Mesenchymal stem cell (in vitro differentiated cells and primary cell): Measurements from ENCODE around the gene FCSK.
A peak's percentile ranks its signal among the peaks of the same experiment; 100 is the strongest.

Source experiments
- DNase-seq: peaks from one replicate; pipeline ENCODE4 v3.0.0-alpha.2; 2013
- H2AFZ ChIP-seq: one replicate; pipeline ENCODE4 v1.6.1; 2013; ENCODE audit warnings: low read depth, mild to moderate bottlenecking, control low read depth, inconsistent platforms, low read length, moderate library complexity
- H2AK5ac ChIP-seq: 2 replicates; pipeline ENCODE4 v1.6.1; 2013; ENCODE audit warnings: low read length, moderate library complexity, mild to moderate bottlenecking, inconsistent platforms; ENCODE audit not compliant: severe bottlenecking
- H2BK120ac ChIP-seq: one replicate; pipeline ENCODE4 v1.6.1; 2013; ENCODE audit warnings: low read depth, mild to moderate bottlenecking, inconsistent platforms, low read length, moderate library complexity
- H2BK12ac ChIP-seq, 2 experiments: one replicate each; pipeline ENCODE4 v1.6.1; 2013; ENCODE audit warnings: inconsistent platforms in 2 of 2, low read length in 2 of 2, mild to moderate bottlenecking in 2 of 2, moderate library complexity in 2 of 2, control low read depth in 1 of 2
- H2BK15ac ChIP-seq: one replicate; pipeline ENCODE4 v1.6.1; 2013; ENCODE audit warnings: mild to moderate bottlenecking, low read depth, inconsistent platforms; ENCODE audit not compliant: poor library complexity, severe bottlenecking
- H2BK5ac ChIP-seq: 2 replicates; pipeline ENCODE4 v1.6.1; 2013; ENCODE audit warnings: low read depth, mild to moderate bottlenecking, low read length, control low read depth, inconsistent platforms; ENCODE audit not compliant: poor library complexity, severe bottlenecking
- H3K14ac ChIP-seq, 2 experiments: one replicate each; pipeline ENCODE4 v1.6.1; 2013; ENCODE audit warnings: inconsistent platforms in 2 of 2, low read length in 2 of 2, control low read depth in 1 of 2, mild to moderate bottlenecking in 1 of 2, moderate library complexity in 1 of 2
- H3K18ac ChIP-seq, 2 experiments: one replicate each; pipeline ENCODE4 v1.6.1; 2013; ENCODE audit warnings: inconsistent platforms in 2 of 2, low read length in 2 of 2, control low read depth in 1 of 2, low read depth in 1 of 2, mild to moderate bottlenecking in 1 of 2
- H3K23ac ChIP-seq, 2 experiments: one replicate each; pipeline ENCODE4 v1.6.1; 2013; ENCODE audit warnings: inconsistent platforms in 2 of 2, low read length in 2 of 2, mild to moderate bottlenecking in 2 of 2, moderate library complexity in 2 of 2, control low read depth in 1 of 2
- H3K27ac ChIP-seq: 2 replicates; pipeline ENCODE4 v1.5.1; 2013; ENCODE audit warnings: mild to moderate bottlenecking, moderate library complexity, low read length, control low read depth, inconsistent platforms; ENCODE audit not compliant: poor library complexity, severe bottlenecking
- H3K27me3 ChIP-seq, 2 experiments: 2 replicates each; pipeline versions ENCODE4 v1.6.1 to v1.7.0; 2013; ENCODE audit warnings: low read length in 2 of 2, mild to moderate bottlenecking in 2 of 2, moderate library complexity in 2 of 2, control low read depth in 1 of 2, inconsistent platforms in 1 of 2; ENCODE audit not compliant: control insufficient read depth in 1 of 2, insufficient read depth in 1 of 2
- H3K36me3 ChIP-seq, 2 experiments: 2 replicates each; pipeline versions ENCODE4 v1.6.1 to v1.7.0; 2013; ENCODE audit warnings: low read length in 2 of 2, control low read depth in 1 of 2, inconsistent platforms in 1 of 2, low read depth in 1 of 2, mild to moderate bottlenecking in 1 of 2; ENCODE audit not compliant: insufficient read depth in 2 of 2, control insufficient read depth in 1 of 2
- H3K4ac ChIP-seq, 2 experiments: one replicate each; pipeline ENCODE4 v1.6.1; 2013; ENCODE audit warnings: inconsistent platforms in 2 of 2, low read length in 2 of 2, mild to moderate bottlenecking in 2 of 2, moderate library complexity in 2 of 2, control low read depth in 1 of 2, low read depth in 1 of 2
- H3K4me1 ChIP-seq: 2 replicates; pipeline ENCODE4 v1.6.1; 2013; ENCODE audit warnings: low read depth, low read length, control low read depth; ENCODE audit not compliant: control insufficient read depth, insufficient read depth
- H3K4me2 ChIP-seq: 2 replicates; pipeline ENCODE4 v1.6.1; 2013; ENCODE audit warnings: low read length, mild to moderate bottlenecking, inconsistent platforms; ENCODE audit not compliant: poor library complexity, severe bottlenecking
- H3K4me3 ChIP-seq, 2 experiments: 2 replicates each; pipeline versions ENCODE4 v1.5.1 to v1.7.0; 2013; ENCODE audit warnings: low read length in 2 of 2, mild to moderate bottlenecking in 2 of 2, control low read depth in 1 of 2, low read depth in 1 of 2; ENCODE audit not compliant: insufficient read depth in 1 of 2
- H3K79me1 ChIP-seq: replicated peaks from 2 replicates; pipeline ENCODE4 v1.6.1; 2013; ENCODE audit warnings: mild to moderate bottlenecking, control low read depth, low read length, inconsistent platforms; ENCODE audit not compliant: poor library complexity, severe bottlenecking
- H3K9ac ChIP-seq: 2 replicates; pipeline ENCODE4 v1.7.0; 2013; ENCODE audit warnings: mild to moderate bottlenecking, low read length, moderate library complexity
- H3K9me3 ChIP-seq: 2 replicates; pipeline ENCODE4 v1.7.0; 2013; ENCODE audit warnings: mild to moderate bottlenecking, low read length; ENCODE audit not compliant: control insufficient read depth
- H4K8ac ChIP-seq: one replicate; pipeline ENCODE4 v1.6.1; 2013; ENCODE audit warnings: inconsistent platforms, mild to moderate bottlenecking, low read length, moderate library complexity
- H4K91ac ChIP-seq: one replicate; pipeline ENCODE4 v1.6.1; 2013; ENCODE audit warnings: mild to moderate bottlenecking, low read length, inconsistent platforms
- WGBS: methylation state at CpG from one replicate; pipeline ENCODE4 v1.1.7; 2013; ENCODE audit warnings: mixed read lengths; 5-methylcytosine and 5-hydroxymethylcytosine counted together

Gene FCSK

DNA sequence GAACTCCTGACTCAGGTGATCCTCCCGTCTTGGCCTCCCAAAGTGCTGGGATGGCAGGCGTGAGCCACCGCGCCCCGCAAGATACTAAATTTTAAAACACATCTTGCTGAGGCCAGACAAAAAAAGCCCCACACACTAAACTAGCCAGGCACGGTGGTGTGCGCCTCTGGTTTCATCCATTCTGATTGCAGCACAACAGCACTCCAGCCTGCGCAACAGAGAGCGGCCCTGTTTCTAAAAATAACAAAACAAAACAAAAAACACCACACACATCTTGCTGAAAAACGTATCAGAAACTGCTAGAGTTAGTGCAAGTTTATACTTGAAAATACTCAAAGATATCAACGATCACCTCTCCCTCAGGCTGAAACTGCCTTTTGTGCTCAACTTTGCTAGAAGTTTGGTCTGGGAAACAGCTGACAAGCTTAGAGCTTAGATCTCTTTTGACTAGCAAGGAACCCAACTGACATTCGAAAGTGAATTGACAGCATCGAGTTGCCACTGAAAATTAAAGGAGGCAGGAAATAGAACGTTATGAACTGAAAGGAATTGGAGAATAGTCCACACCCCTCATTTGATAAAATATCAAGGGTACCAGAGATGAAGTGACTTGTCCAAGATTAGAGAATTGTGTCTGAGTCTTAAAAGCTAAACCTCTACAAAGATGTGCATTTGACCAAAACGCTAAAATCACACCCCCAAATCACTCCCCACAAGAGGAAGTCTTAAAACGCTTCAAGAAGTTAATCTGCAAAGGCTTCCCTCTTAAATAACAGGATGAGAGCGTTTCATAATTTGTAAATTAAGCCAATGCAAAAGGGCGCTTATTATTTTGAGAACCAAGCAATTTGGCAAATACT is 68.1 kb downstream of the FCSK start:
- peak overlapping the region in 1 of 2 experiments; percentile 13 for H3K4ac ChIP-seq
- DNase-seq: peak; percentile 3
- H3K9ac ChIP-seq: peak overlapping the region; percentile 93
- no peak overlapping the region for H2BK5ac ChIP-seq
- H3K36me3 ChIP-seq: peaks cover 1 to 30% of the 10 kb centered on the region in 2 experiments
- H3K9me3 ChIP-seq: no peaks in the 10 kb centered on the region
- H3K23ac ChIP-seq: no peak overlapping the region
- H3K4me2 ChIP-seq: peak overlapping the region; percentile 67
- no peak overlapping the region for H4K8ac ChIP-seq
- H3K27ac ChIP-seq: no peak overlapping the region
- 81% methylated on average over 14 of the region's 18 CpGs for WGBS
- H3K4me1 ChIP-seq: peaks cover 17% of the 10 kb centered on the region
- no peak overlapping the region for H2BK120ac ChIP-seq
- H2AFZ ChIP-seq: no peak overlapping the region
- H3K27me3 ChIP-seq: no peaks in the 10 kb centered on the region
- no peak overlapping the region for H2AK5ac ChIP-seq
- no peak overlapping the region for H2BK12ac ChIP-seq
- H2BK15ac ChIP-seq: no peak overlapping the region
- peaks cover 6% of the 10 kb centered on the region for H3K79me1 ChIP-seq
- H3K4me3 ChIP-seq: peak overlapping the region; percentile 80 to 84
- no peak overlapping the region for H4K91ac ChIP-seq
- H3K14ac ChIP-seq: no peak overlapping the region
- H3K18ac ChIP-seq: no peak overlapping the region

GRCh38 chr16:70523076-70523742 is 68.8 kb downstream of the FCSK start, which contains the start of gene COG4:
Gene COG4 (minus strand): TSS chr16:70523554. CDS start chr16:70523543, 11 bp downstream.
- peak; percentile 91 for DNase-seq

GRCh38 chr16:70523743-70524398 is 69.5 kb downstream of the FCSK start, which contains the start of gene SF3B3:
Gene SF3B3 (plus strand): TSS chr16:70523816. CDS start chr16:70526657, 2,841 bp downstream.
- no peaks in the 10 kb centered on the region for H3K27me3 ChIP-seq

More at GRCh38 chr16:70523076-70523742, 68.8 kb downstream of the FCSK start, which contains the start of gene COG4:
- Histone ChIP-seq H3K14ac (peak within 1 kb of the TSS in 1 of 2 experiments; percentile 19), H3K79me1 (peaks cover 6% of the 10 kb centered on the region), H3K4ac (peak within 1 kb of the TSS; percentile 53 to 72), H4K8ac (peak within 1 kb of the TSS; percentile 98), H2BK5ac (peak within 1 kb of the TSS; percentile 46), H2BK120ac (peak within 1 kb of the TSS; percentile 86), H3K23ac (peak within 1 kb of the TSS in 1 of 2 experiments; percentile 50), H2BK15ac (peak within 1 kb of the TSS; percentile 70), H3K4me3 (peak within 1 kb of the TSS; percentile 80 to 84), H2AFZ (peak within 1 kb of the TSS; percentile 20), H3K4me2 (peak within 1 kb of the TSS; percentile 67), H2AK5ac (peak within 1 kb of the TSS; percentile 79), H3K27me3 (no peaks in the 10 kb centered on the region), H3K9me3 (no peaks in the 10 kb centered on the region), H3K36me3 (peaks cover 5 to 24% of the 10 kb centered on the region in 2 experiments), H3K4me1 (peaks cover 17% of the 10 kb centered on the region), H3K27ac (peak within 1 kb of the TSS; percentile 85), H4K91ac (peak within 1 kb of the TSS; percentile 84), H3K18ac (peak within 1 kb of the TSS; percentile 52 to 96), H2BK12ac (no peak within 1 kb of the TSS), H3K9ac (peak within 1 kb of the TSS; percentile 93)
- WGBS: 0% methylated on average over 25 of the region's 36 CpGs

More at GRCh38 chr16:70523743-70524398, 69.5 kb downstream of the FCSK start, which contains the start of gene SF3B3:
- Histone ChIP-seq H4K91ac (peak within 1 kb of the TSS; percentile 84), H3K79me1 (peaks cover 6% of the 10 kb centered on the region), H2BK120ac (peak within 1 kb of the TSS; percentile 86), H3K14ac (peak within 1 kb of the TSS in 1 of 2 experiments; percentile 19), H3K36me3 (peaks cover 12 to 26% of the 10 kb centered on the region in 2 experiments), H4K8ac (peak within 1 kb of the TSS; percentile 98), H3K9ac (peak within 1 kb of the TSS; percentile 93), H3K4me1 (peaks cover 16% of the 10 kb centered on the region), H2AFZ (peak within 1 kb of the TSS; percentile 20), H2AK5ac (peak within 1 kb of the TSS; percentile 79), H3K4me2 (peak within 1 kb of the TSS; percentile 67), H3K27ac (peak within 1 kb of the TSS; percentile 85), H2BK12ac (no peak within 1 kb of the TSS), H2BK5ac (peak within 1 kb of the TSS; percentile 46), H2BK15ac (peak within 1 kb of the TSS; percentile 70), H3K4me3 (peak within 1 kb of the TSS; percentile 80 to 84), H3K9me3 (no peaks in the 10 kb centered on the region), H3K4ac (peak within 1 kb of the TSS; percentile 53 to 72), H3K18ac (peak within 1 kb of the TSS; percentile 52 to 96), H3K23ac (peak within 1 kb of the TSS in 1 of 2 experiments; percentile 50)
- under 1% methylated on average over 32 of the region's 32 CpGs for WGBS
- DNase-seq: peak; percentile 86
